Vagina (tissue), 2 donors: ENCODE measurements around the gene NAT10.

Source experiments
- CTCF ChIP-seq, 3 experiments: fragments of 450-650 bp in 2 of 3; fragments of 200-600 bp in 1 of 3; sonication (generic) in 1 of 3; IDR thresholded peaks; one replicate each; pipeline ENCODE4 v1.5.1; 2017 to 2019; ENCODE audit warnings: antibody characterized with exemption in 3 of 3, mild to moderate bottlenecking in 2 of 3, moderate library complexity in 2 of 3
- POLR2A ChIP-seq, 2 donors: fragments of 450-650 bp; IDR thresholded peaks; one replicate each; pipeline ENCODE4 v1.6.1; 2017; ENCODE audit warnings: antibody characterized with exemption in 2 of 2, mild to moderate bottlenecking in 2 of 2, moderate library complexity in 2 of 2
- POLR2AphosphoS5 ChIP-seq, 2 donors: sonication (generic); formaldehyde crosslinking; IDR thresholded peaks; one replicate each; pipeline ENCODE4 v1.9.0; 2017; ENCODE audit warnings: antibody characterized with exemption in 2 of 2, mild to moderate bottlenecking in 2 of 2, low read depth in 1 of 2; ENCODE audit not compliant: insufficient read depth in 1 of 2

GRCh38 chr11:34139346-34139745 is 33.9 kb downstream of the NAT10 start:
- TF ChIP-seq CTCF (IDR thresholded peaks at IDR 0.05) (no peak), POLR2A (IDR thresholded peaks at IDR 0.05) (no peak), POLR2AphosphoS5 (IDR thresholded peaks at IDR 0.05; ENCODE audit: insufficient read depth in 1 of 2, low read depth in 1 of 2) (no peak)
